Measurements from ENCODE around the gene HTRA2.

Gene HTRA2

DNA sequence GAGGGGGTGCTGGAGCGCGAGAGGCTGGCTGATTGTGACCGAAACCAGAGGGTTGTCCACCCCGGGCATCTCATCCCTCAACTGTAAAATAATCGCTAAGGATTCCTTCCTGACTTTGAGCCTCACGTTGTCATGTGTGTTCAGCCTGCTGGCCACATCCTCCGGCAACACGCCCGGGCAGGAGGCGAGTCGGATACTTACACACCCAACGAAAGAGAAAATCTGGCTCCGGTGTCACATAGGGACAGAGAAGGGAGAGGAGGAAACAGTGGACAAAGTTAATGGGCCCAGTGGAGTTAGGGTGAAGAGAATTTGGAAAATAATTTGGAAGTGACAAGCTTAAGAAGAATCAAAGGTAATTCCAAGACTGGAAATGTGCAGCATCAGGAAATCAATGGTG is 13.1 kb upstream of the HTRA2 start:
- no peak for DNase-seq

DNA sequence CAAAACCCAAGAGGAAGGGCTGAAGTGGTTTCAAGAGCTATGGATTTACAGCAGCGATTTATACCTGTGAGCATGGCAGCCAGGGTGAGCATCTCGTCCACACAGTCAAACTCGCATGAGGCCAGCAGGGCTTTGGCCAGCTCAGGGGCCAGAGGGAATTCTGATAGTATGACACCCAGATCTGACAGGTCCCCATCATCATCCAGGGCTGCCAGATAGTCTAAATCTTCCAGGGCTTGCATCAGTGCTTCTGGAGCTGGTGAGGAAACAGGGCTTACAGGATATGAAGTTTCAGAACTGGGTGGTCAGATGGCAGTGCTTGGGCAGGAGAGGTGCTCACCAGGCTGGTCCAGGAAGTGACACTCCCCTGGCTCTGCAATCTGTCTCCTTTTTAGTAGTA is 7.2 kb upstream of the HTRA2 start:
- DNase-seq: no peak

DNA sequence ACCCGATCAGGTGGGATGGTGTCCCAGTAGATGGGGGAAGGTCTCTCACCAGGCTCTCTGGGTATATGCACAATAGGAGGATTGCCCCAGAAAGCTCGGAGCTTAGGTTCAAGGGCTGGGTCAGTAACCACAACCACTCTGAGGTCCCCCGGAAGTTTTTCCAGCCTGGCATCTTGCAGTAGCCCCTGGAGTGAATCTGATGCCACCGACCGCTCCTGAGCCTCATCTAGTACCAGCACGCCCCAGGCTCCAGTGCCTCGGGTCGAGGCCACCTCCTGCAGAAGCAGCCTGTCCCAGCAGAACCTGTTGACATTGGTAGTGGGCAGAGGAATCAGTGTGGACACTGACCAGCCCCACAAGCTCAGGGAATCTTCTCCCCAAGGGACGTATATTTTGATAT is 5.7 kb upstream of the HTRA2 start:
- DNase-seq: no peak

DNA sequence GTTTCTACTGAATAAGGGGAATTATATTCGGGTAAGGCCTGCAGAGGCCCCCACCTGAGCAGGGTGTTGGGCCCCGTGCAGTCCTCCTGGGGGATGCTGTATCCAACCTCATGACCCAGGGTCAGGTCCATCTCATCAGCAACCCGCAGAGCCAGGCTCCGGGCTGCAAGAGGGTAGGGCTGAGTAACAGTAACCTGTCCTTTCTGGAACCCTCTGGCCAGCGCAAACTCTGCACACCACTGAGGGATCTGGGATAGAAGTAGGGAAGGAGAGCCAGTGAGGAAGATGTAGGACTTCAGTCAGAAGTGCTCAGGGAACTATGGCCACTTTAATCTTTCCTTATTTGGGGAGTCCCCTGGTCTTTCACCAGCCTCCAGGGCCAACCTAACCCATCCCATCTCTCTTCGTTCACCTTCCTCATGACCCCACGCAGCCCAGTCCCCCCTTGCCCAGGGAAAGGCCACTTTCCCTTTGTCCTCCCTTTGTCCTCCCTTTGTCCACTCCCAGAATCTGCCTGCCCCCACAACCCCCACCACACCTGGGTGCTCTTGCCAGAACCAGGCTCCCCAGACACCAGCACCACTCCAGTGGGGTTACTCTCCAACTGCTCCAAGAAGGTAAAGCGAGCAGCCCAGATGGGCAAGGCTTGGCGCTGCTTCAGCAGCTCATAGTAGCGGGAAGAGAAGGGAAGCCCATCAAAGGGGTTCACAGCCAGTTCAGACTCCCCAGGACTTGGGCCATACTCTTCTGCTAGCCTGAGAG is 4.6 kb upstream of the HTRA2 start:
- DNase-seq: no peak

DNA sequence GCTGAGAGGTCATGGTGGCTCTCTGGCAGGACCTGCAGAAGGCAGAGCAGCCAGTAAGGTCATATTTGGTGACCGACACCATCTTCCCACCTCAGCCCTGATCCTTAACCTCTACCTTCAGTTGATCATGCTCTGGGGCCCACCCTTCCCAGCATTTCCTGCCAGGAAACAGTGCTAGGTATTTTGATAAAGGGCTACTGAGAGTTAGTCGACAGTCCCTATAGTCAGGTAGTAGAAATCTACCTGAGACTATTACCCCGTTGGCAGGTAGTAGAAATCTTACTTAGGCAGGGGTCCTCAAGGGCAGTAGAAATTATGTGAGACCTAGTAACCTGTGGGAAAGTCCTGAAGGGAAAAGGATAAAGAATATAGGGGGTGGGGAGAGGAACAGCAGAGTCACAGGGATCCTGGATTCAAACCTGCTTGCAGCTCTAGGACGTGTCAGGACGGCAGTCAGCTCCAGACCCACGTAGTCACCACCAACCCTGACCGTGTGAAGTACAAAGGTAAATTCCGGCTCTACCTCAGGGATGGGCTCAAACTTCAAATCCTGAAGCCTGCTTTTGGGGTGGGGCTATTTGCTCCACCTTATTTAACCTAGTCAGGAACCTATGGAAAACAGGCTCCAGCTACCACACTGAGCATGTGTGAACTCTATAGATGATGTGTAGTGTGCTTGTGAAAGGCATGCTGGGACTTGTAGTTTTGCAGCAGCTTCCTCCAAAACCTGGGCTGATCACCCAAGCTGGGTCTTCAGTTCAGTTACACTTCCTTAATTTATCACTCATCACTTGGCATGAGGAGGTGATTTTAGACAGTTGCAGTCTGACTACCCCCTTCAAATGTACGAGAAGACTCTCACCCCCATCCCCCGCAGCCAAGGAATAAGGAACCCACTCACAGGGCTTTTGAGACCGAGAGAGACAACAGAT is 3.8 kb upstream of the HTRA2 start, which contains the start of gene DQX1:
Gene DQX1, minus strand, starts transcription at position 515 of the 932 bp plus-strand sequence. Its CDS starts 502 bp downstream, at position 13.
- DNase-seq: no peak

DNA sequence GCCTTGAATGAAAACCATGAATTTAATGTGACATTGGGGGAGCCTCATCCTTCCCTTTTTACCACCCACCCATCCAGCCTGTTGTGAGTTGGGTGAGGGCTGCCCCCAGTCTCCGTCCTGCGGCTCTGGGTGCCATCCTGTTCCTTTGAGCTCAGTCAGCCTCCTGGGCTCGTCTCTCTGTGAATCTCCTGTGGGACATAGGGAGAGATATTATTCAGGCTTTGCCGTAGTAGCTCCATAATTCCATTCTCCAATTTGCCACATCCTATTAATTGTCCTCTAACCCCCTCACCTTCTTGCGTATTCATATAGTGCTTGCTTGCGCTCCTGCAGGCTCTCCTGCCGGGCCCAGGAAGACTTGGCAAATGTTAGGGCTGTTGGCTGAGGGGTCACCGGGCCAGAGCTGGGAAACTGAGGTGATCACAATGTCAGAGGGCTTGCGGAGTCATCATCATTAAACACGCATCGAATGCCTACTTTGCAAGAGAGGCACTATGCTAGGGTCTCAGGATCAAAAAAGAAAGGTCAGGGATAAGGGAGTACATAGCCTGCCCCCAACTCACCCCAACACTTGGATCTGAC is 3.0 kb upstream of the HTRA2 start:
- DNase-seq: no peak

DNA sequence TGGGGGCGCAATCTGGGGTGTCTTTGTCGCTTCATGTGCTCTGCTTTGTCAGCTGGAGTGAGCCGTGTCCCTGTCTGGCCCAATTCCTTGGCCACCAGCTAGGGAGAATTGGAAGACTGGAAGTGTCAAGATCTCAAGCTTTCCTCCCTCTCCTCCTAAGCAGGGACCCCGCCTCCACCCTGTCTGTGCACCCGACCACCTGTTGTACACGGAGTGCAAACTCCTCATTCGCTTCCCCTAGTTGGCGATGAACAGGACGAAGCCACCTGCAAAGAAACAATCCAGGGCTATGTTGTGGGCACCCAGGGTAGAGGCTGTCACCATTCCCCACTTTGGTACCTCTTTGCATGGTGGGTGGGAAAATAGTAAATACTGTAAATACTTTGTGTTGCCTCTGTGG is 2.0 kb upstream of the HTRA2 start:
- no peak for DNase-seq

DNA sequence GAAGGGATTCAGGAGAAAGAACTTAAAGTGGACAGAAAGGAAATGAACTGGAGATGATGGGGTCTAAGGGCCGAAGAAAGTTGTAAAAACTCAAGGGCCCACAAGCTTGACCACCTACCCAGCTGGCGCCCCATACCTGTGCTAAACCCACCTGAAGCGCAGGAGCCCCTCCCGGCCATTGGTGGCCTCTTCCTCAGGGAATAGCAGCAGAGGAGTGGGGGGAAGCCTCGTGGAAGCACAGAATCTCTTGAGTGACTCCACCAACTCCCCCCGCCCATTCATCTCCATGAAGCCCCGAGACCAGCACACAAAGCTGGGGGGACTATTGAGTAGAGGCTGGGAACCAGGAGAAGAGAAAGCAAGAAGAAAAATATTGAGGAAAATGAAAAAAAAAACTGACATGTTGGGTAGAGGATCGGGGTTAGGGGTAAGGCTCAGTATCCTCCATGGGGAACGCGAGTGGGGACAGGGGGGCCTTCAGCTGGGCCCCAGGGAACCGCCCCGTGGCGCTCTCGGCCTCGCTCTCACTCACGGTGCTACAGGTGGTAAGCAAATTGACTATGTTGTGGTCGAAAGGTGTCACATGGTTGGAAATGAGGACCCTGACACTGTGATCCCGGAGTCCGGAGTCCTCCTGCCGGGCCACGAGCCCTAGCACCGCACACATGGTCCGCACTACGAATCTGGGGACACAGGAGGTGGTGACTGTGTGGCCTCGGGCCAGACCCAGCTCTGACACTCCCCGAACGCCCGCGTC is 955 bp upstream of the HTRA2 start:
- DNase-seq: no peak

DNA sequence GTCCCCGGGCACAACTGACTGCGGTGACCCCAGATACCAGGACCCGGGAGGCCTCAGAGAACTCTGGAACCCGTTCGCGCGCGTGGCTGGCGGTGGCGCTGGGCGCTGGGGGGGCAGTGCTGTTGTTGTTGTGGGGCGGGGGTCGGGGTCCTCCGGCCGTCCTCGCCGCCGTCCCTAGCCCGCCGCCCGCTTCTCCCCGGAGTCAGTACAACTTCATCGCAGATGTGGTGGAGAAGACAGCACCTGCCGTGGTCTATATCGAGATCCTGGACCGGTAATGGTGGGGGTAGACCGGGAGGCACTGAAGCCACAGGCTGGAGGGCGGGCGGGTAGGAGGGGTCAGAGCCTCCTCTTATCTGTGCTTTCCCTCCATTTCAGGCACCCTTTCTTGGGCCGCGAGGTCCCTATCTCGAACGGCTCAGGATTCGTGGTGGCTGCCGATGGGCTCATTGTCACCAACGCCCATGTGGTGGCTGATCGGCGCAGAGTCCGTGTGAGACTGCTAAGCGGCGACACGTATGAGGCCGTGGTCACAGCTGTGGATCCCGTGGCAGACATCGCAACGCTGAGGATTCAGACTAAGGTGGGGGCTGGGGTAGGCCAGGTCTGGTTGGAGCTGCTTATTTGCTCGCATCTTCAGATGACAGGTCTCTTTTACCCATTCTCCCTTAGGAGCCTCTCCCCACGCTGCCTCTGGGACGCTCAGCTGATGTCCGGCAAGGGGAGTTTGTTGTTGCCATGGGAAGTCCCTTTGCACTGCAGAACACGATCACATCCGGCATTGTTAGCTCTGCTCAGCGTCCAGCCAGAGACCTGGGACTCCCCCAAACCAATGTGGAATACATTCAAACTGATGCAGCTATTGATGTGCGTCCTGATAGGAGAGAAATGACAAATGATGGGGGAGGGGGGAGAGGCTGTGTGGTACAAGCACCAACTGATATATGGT is 780 bp downstream of the HTRA2 start:
- peak; percentile 45 for DNase-seq

DNA sequence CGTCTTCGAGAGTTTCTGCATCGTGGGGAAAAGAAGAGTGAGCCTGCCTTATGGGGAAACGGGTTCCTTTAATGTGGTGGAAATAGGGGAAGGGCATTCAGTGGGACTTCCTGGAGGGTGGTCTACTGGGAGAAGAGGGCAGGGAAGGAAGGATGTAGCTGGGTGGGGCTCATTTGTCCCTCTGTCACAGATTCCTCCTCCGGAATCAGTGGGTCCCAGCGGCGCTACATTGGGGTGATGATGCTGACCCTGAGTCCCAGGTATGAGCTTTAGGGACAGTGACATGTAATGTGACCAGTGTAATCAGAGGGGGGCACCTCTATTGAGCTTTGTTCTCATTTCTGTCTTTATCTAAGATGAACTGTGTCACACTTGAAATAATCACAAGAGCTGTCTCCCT is 1.9 kb downstream of the HTRA2 start:
- no peak for DNase-seq

DNA sequence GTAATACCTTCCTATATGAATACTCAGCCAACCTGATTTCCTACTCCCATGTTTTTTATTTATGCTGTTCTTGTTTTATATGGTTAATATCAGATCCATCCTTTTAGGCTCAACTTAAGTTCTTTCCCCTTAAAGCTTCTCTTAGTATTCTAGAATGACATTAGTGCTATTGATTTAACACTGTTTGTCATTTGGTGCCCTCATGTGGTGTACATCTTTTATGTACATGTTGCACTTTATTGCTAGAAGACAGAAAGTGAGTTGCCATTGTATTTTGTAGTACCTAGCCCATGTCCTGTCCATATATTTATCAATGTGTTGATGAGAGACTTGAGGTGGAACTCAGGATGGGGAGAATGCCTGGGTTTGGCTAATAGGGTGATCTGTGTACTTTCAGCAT is 2.5 kb downstream of the HTRA2 start:
- no peak for DNase-seq

DNA sequence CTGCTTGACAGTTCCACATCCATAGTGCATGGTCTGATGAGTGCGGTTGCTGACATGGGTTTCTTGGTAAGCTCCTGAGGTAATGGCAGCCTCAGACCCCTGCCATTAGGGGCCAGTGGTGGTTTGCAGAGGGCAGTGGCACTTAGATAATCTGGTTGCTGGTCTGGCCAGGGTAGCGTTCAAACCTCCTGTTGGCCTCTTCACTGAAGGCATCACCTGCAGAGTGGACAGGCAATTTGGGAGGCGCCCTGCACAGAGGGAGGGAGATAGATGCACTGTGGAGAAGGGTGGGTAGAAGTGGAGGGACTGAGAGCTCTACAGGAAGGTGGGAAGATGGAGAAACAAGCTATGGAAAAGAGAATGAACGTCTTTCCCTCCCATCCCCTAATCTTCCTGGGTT is 3.7 kb downstream of the HTRA2 start:
- no peak for DNase-seq

DNA sequence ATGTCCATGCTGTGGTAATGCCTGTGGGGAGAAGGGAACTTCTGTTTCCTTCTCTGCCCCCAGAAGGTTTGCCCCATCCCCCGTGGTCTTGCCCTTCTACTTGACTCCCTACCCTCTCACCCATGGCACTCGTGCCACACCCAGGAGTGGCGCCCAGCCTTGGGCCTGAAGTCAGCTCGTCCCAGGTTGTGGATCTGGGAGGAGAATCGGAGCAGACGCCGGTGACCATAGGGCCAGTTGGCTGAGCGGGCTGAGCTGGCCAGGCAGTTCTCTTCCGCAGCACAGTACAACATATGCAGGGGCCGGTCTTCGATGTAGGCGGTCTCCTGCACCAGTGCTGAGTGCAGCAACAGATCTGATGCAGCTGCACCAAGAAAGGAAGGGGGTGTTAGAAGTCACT is 4.7 kb downstream of the HTRA2 start:
- DNase-seq: no peak

DNA sequence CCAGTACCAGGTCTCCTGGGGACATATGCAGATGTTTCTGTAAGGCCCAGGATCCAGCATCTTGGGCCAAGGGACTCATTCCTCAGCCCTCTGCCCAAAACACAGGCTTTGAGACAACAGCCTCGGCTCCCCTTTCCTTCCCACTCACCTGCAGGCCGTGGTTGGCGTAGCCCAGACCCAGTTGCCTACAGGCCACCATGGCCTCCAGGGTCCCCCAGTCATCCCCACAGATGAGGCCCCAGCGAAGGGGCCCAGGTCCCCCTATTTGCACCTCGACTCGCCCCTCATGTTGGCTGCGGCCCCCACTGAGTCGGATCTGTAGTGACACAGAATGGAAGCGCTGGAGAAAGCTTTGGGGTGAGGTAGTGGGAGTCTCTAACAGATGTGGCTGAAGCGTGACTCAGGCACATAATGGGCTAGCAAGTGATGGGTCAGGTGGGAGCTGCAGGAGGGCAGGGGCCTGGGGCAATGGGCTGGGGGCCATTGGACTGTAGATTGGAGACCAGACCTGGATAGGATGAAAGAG is 5.8 kb downstream of the HTRA2 start:
- DNase-seq: no peak

DNA sequence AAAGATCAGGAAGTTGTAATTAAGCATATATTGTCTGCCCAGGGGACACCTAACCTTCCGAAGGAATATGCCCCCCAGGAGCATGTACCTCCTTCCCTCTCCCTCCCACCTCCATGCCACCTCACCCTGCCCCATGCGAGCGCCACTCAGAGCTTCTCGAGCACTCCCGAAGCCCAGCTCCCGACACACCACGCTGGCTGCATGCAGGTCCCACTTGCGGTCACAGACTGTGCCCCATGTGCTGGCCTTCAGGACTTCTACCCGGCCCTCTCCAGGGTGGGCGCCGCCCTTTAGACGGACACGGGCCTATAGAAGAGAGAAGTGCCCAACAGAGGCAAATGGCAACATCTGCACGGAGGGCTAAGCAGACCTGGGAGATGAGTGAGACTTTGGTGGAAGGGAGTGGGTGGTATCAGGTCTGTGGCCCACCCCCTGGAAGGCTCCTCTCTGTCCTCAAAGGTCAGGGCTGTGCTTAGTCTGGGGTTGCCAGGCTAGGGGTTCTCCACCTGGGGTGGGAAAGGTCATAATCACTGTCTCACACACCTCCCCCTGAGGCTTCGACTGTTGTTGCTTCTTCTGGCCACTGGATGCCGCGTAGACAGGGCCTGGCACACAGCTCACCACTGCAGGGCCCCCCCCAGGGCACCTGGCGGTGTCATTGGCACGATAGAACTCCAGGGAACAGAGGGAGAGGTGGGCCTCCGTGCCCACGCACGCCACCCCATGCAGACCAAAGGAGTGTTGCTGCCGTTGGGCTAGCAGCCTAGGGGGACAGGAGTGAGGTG is 6.6 kb downstream of the HTRA2 start:
- DNase-seq: no peak

DNA sequence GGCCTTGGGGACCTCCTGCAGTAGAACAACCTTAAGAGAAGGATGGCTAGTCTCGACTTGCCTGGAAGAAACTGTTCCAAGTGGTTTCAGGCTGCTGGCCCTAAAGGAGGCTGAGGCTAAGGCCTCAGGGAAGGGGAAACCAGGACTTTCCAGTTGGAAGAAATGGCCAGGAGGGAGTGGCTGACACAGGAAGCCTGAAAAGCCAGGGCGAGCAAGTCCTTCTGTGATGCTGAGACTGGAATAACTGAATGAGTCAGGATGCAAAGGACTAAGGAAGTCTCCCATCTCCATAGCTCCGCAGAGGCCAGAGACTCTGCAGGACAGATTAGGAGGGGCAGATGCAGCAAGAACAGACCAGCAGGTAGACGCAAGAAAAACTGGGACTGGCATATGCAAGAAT is 7.4 kb downstream of the HTRA2 start:
- DNase-seq: no peak

DNA sequence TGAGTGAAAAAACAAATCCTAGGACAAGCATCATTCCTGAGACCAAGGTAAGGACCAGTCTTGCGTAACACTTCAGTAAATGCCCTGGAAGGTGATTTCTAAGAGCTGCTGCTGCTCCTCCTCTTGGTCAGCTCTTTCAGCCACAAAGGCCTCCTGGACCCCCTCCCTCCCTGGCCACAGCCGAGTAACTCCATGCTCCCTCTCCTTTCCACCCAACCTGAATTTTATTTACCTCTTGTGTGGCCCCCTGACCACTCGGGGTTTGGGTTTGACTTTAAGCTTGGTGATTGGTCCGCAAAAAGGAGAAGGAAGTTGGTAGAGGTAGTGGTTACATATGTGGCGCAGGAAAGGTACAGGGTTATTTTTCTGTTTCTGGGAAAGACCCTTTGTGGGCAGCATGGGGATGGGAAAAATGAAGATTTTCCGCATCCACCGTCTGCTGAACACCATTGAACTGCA is 9.2 kb downstream of the HTRA2 start:
- DNase-seq: no peak

DNA sequence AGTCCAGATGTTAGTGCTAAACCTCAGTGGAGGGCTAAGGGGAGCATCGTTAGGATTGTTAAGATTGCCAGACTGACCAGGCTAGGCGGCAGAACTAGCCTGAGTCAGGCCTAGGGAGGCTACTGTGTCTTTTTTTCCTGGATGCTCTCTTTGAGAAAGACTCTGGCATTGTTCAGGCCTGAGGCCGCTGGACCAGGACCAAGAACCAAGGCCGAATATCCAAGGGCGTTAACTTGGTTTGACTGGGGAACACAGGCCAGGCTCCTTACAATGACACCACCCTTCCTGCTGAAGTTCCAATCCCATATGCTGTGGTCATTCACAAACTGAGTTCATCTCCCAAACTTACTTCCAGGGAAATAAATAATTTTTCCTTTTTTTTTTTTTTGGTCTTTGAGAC is 10.6 kb downstream of the HTRA2 start:
- DNase-seq: no peak

DNA sequence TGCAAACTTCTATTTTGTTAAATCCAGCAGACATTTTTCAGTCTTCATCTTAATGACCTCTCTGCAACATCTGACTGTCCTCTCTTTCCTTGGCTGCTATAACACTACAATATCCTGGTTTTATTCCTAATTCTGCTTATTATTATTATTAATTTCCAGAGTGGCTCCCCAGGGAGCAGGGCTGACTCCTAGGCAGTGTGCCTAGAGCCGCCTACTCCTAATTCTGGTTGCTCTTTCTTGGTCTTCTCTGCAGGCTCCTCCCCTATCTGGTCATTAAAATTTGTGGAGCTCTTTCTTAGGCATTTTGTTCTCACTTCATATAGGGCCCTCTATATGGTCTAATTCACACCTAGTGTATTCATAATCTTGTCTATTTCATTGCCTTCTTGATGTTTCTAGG is 13.2 kb downstream of the HTRA2 start:
- DNase-seq: no peak

DNA sequence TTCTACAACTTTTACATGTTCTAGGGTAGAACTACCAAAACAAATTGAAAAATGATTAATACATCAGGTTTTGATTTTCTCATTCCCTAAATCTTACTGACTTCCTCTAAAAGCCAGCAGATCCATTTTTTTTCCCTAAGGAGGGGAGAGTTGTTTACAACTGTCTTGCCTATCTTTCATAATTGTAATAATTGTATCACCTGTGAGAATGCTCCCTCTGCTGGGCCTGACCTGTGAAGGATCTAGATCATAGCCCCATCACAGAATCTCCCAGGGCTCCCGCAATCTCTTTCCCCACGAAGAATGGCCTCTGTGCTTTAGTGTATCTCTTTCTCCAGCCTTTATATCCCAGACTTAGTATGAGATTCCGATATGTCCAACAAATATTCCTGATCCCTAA is 14.9 kb downstream of the HTRA2 start:
- DNase-seq: no peak

DNA sequence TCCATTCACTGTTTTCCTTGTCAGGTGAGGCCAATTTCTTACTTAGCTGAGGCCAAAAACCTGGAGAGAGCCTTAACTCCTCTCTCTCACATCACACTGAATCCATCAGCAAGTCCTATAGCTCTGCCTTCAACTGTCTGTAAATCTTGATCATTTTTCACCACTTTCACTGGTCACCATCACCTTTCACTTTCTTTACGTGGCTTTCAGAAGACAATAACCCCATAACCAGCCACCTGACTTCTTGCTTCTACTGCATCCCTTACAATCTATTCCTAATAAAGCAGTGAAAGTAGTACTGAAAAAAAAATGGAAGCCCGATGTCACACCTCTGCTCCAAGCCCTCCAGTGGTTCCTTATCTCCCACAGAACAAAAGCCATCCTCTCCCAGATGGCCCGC is 16.3 kb downstream of the HTRA2 start:
- no peak for DNase-seq

Data from stimulated activated naive CD4-positive, alpha-beta T cell treated with Interleukin-2 at 50 U/mL for 16 hours (primary cell).